COLO829 (cell line): ENCODE results near the gene CLASRP.

Source experiments
- DNase-seq: peaks from one replicate; pipeline ENCODE4 v3.0.0; 2012; ENCODE audit warnings: low spot score

The CLASRP gene

DNA sequence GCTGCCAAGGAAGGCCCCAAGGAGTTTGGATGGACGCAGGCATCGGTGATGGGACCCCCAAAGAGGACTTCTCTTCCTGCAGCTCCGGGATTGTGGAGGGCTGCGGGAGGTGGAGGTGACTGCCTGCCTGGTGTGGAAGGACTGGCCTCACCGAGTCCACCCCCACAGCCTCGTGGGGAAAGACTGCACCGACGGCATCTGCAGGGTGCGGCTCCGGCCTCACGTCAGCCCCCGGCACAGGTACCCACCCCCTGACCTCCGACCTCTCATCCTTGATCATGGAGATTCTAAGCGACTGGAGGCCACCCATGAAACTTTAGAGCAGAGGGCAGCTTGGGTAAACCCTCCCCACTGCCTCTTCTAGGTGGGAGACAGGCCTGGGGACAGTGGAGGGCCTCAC, 16.9 kb upstream of the CLASRP start:
- DNase-seq, result no peak

DNA sequence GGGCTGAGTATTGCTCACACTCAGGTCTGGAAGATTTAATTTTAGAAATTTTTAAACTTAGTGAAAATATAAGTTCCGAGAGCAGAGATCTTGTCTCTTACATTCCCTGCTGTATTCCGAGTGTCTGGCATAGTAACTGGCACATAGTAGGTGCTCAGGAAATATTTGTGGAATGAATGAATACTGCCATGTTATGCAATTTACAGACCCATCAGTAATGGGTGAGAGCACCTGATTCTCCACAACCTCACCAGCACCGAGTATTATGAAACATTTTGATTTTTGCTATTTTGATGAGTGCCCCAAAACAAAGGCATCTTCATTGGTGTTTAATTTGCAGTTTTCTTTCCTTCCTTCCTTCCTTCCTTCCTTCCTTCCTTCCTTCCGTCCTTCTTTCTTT, 15.8 kb upstream of the CLASRP start:
- no peak for DNase-seq

DNA sequence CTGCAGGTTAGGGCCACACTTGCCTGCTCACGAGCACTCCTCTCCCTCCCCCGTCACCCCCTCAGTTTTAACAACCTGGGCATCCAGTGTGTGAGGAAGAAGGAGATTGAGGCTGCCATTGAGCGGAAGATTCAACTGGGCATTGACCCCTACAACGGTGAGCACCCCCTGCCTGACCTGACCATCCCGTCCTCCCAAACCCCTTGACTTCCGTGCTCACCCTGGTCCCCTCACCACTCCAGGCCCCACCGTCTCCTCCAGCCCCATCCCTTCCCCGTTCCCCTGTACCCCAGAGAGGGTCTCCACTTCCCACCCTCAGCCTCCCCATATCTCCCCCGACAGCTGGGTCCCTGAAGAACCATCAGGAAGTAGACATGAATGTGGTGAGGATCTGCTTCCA, 13.6 kb upstream of the CLASRP start:
- DNase-seq, result no peak

DNA sequence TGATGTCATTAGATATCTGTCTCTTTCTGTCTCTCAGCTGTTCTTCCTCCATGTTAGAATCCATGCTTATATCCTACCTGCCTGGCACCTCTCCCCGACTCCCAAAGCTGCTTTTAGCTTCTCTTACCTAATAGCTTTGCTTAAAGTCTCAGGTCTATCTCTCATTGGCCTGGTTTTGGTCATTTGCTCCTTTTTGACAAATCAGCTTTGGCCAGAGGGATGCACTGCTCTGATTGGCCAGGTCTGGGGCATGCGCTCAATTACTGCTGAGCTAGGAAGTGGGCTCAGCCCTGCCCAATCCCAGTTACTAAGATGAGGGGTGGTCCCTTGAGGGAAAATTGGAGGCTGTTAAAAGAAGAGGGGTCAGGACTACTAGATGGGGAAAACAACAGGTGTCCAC, 11.5 kb upstream of the CLASRP start:
- no peak for DNase-seq

DNA sequence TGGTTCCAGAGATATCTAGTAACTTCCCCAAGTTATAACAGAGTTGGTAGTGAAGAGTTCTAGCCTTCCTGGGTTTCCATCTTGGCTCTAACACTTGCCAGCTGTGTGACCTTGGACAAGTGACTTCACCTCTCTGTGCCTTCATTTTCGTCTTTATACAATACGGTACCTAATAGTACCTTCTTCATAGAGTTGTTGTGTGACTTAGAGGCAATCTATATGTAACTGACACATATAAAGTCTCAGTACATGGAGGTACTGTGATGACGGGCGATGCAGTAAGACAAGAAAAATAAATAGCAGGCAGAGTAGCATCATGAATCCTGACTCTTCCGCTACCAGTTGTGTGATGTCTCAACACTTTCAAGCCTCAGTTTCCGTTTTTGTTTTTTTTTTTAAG, 8.0 kb upstream of the CLASRP start:
- DNase-seq, result no peak

DNA sequence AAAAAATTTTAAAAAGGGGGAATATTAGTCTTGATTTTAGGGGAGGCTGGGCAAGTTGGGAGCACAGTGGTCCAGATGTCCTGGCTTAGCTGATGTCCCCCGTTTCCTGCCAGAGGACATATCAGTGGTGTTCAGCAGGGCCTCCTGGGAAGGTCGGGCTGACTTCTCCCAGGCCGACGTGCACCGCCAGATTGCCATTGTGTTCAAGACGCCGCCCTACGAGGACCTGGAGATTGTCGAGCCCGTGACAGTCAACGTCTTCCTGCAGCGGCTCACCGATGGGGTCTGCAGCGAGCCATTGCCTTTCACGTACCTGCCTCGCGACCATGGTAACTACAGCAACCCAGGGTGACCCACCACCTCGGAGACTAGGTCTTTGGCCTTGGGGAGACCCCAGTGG, 6.4 kb upstream of the CLASRP start:
- no peak for DNase-seq

DNA sequence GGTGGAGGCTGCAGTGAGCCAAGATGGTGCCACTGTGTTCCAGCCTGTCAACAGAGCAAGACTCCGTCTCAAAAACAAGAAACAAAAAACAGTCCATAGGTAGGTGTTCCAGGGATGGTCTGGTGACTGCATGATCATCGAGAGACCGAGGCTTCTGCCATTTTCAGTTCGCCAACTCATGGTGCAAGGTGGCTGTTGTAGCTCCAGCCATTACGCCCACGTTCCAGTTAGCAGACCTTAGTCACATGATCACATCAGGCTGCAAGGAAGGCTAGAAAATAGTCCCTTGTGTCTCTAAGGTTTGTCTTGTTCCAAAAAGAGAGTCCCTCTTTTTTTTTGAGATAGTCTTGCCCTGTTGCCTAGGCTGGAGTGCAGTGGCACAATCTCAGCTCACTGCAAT, 3.1 kb upstream of the CLASRP start:
- DNase-seq, result no peak

DNA sequence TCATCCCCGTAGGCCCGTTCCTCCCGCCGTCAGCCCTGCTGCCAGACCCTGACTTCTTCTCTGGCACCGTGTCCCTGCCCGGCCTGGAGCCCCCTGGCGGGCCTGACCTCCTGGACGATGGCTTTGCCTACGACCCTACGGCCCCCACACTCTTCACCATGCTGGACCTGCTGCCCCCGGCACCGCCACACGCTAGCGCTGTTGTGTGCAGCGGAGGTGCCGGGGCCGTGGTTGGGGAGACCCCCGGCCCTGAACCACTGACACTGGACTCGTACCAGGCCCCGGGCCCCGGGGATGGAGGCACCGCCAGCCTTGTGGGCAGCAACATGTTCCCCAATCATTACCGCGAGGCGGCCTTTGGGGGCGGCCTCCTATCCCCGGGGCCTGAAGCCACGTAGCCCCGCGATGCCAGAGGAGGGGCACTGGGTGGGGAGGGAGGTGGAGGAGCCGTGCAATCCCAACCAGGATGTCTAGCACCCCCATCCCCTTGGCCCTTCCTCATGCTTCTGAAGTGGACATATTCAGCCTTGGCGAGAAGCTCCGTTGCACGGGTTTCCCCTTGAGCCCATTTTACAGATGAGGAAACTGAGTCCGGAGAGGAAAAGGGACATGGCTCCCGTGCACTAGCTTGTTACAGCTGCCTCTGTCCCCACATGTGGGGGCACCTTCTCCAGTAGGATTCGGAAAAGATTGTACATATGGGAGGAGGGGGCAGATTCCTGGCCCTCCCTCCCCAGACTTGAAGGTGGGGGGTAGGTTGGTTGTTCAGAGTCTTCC, 1.3 kb upstream of the CLASRP start:
- DNase-seq, result no peak

DNA sequence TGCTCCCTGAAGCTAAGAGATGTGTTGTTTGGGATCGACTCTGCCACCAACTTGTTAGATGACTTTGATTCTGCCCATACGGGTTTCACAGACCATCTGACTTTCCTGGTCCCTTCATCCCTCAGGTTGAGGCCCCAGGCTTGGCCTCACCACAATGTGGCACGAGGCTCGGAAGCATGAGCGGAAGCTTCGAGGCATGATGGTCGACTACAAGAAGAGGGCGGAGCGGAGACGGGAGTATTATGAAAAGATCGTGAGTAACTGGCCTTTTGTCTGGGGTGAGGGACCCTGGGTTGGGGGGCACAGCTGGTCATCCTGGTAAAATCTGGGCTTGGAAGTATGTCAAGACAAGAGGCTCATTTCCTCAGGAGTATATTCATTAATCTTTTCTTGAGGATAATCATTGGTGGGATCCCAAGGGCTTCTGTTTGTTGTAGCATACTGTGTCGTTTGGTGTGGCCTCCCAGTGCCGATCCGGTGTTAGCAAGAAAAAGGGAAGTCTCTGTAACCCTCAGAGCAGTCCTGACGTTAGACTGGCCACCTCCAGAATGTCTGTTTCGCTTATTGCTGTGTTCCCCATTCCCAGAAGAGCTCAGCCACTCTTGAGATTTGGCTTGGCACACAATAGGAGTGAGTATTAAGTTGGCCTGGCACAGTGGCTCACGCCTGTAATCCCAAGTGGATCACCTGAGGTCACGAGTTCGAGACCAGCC, 1.4 kb downstream of the CLASRP start:
- DNase-seq, result no peak

DNA sequence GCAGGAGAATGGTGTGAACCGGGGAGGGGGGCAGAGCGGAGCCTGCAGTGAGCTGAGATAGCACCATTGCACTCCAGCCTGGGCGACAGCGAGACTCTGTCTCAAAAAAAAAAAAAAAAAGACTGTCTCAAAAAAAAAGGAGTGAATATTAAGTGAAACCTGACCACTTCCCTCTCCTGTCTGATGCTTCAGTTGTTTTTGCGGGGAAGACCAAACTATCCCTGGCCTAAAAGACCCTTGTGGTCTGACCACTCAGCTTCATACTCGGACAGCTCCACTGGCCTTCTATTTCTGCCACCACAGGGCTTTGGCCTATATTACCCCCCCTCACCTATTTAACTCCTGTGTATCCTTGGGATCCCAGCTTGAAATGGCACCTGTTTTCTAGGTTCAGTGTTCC, 2.3 kb downstream of the CLASRP start:
- no peak for DNase-seq

DNA sequence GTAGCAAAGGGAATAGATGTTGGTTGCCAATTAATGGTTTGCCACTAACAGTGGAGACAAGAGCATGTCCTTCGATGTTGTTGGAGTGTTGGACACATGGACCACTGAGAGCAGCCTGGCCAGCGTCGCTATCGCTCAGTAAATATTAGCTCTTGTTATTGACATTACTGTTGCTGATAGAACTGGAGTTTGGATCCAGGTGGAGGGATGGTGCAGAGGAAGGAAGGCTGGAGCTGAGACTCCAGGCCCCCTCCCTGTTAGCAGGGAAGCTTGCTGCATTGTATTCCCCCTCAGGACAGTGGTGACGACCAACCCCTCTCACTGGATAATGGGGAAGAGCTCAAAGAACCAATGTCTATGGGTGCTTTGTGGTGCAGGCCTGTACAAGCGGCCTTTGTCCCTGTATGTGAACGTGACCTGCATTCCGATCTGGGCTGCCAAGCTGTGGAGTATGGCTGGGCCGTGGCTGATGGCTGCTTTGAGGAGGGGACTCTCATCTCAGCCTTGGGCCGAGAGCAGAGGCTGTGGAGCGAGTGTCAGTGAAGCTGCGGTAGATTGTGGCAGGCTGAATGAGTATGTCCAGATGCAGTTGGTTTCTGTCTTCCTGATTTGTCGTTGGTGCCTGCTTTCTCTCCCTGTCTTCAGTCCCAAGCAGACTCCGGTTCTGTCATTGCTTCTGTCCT, 7.0 kb downstream of the CLASRP start:
- DNase-seq, result no peak

DNA sequence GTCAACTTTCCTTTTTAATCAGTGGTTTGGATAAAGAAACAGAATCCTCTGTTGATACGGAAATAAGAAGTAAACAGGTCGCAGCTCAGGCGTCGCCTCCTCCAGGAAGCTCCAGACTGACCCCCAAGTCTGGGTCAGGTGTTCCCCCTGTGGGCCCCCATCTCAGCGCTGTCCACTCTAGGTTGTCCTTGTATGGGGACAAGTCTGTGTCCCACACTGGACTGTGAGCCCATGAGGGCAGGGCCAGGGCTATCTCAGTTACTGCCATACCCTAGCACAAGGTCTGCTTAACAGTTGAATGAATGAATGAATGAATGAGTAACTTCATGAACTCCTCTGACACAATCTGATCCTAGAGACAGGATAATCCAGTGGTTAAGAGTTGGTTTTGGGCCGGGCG, 7.5 kb downstream of the CLASRP start:
- no peak for DNase-seq

DNA sequence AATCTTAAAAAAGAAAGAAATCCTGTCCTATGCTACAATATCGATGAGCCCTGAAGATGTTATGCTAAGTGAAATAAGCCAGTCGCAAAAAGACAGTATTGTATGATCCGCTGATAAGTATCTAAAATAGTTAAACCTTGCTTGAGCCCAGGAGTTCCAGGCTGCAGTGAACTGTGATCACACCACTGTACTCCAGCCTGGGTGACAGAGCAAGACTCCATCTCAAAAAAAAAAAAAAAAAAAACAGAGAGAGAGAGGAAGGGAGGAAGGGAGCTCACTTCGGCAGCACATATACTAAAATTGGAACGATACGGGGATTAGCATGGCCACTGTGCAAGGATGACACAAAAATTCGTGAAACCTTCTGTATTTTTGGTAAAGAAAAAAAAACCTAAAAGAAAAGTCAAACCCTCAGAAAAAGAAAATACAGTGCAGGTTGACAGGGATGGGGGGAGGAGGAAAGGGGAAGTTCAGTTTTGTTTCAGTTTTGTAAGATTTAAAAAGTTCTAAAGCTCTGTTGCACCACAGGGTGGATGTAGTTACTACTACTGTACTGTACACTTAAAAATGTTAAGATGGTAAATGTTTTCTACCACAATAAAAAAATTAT, 8.4 kb downstream of the CLASRP start:
- DNase-seq, result no peak

DNA sequence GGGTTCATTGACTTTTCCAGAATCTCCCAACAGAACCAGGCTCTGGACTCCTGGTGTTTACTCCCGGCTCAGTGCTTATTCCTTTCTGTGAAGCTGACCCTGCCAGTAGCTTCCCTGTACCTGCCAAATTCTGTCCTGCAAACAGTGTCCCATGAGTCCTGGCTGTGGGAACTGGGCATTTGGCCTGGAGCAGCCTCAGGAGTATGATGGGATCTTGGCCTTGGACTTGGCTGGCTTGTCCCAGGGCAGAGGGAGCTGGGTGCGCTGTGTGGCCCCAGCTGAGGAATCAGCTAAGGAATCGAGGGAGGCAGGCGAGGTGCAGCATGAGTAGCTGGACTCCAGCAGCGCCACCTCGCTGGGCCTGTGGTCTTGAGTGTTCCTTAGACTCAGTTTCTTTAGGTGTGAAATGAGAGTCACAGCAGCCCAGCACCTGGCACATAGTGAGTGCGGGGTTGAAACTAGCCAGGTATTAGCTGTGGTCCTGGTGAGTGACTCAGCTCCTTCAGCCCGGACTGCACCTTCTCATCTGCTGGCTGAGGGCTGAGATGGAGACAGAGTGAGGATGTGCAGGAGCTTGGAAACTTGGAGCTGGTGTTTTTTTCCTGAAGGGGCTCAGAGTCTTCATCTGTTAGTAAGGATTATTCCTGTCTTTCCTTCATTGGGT, 10.4 kb downstream of the CLASRP start:
- no peak for DNase-seq

DNA sequence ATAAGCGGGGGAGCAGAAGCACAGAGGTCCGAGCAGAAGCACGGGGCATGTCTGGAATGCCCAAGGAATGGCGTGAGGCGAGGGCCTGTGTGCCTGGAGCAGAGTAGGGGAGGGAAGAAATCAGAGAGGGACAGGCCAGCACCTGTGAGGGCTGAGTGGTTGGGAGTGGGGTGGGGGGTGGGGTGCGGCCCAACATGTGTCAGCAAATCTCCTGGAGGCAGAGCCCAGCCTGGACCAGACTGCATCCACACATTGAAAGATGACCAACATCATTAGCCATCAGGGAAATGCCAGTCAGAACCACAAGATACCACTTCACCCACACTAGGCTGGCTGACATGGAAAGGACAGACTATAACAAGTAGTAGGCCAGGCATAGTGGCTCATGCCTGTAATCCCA, 11.2 kb downstream of the CLASRP start:
- DNase-seq, result no peak

DNA sequence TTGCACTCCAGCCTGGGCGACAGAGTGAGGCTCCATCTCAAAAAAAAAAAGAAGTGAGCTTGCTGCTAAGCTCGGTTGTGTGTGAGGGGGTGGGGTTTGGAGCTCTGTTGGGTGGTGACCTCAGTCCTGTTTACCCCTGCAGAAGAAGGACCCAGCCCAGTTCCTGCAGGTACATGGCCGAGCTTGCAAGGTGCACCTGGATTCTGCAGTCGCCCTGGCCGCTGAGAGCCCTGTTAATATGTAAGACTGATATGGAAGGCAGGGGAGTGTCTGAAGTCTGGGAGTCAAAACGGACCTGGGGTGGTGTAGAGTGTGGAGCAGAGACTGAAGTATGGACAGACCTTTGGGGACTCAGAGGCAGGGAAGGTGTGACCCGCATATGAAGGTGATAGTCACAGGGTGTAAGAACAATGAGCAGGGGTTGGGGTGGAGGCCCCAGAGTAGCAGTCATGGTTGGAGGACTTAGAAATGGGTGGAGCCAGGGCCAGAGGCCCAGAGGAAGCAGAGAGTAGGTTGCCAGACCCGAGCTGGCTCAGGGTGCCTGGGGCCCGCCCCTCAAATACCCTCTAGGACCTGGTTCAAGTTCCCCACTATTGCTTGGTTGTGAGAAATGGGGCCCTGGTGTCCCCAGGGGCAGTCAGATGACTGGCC, 13.2 kb downstream of the CLASRP start:
- no peak for DNase-seq

DNA sequence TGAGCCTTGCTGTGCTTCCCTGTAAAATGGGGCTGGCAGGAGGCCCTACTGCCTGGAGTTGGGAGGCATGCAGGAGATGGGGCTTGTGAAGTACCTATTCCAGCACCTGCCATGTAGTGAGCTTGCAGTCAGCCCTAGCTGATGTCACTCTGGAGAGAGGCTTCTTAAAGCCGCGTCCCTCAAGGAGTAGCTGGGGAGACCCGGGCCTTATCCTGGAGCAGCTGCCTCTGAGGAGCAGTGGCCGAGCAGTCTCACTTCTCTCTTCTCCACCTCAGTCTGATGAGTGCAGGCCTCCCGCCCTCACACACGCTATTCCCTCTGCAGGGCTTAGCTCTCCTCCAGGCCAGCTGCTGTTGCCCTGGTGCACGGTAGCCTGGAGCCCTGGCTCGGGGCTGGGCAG, 18.0 kb downstream of the CLASRP start:
- no peak for DNase-seq

DNA sequence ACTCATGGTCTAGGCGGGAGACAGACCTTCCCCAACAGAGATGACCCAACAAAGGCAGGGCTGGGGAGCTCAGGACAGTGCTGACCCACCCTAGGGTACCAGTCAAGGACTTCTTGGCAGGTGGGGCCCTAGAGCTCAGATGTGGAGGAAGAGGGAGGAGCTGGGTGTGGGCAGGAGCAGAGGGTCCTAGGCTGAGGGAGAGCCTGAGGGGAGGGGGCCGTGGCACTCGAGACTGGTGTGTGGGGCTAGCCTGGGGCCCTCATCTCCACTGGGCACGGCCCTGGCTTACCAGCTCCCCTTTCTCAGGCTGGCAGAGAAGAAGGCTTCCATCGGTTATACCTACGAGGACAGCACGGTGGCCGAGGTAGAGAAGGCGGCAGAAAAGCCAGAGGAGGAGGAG, 18.6 kb downstream of the CLASRP start:
- DNase-seq, result no peak

DNA sequence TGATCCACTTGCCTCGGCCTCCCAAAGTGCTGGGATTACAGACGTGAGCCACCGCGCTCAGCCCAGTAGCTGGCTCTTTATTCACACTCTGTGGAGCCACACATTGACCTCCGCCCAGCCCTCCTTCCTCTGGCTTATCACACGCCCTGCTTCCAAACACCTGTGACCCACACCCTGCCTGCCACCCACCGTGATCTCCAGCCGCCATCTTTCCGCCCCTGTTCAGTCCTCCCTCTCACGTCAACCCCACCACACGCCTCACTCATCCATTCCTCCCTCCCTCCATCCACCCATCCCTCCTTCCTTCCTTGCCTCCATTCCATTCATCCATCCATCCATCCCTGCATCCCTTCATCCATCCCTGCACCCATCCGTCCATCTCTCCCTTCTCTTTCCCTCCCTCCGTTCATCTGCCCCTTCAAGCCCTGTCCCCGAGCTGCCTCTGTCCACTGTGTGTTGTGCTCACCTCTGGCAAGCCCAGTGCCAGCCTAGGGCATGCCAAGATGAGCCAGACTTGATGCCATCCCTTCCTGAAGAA, 19.8 kb downstream of the CLASRP start:
- no peak for DNase-seq

DNA sequence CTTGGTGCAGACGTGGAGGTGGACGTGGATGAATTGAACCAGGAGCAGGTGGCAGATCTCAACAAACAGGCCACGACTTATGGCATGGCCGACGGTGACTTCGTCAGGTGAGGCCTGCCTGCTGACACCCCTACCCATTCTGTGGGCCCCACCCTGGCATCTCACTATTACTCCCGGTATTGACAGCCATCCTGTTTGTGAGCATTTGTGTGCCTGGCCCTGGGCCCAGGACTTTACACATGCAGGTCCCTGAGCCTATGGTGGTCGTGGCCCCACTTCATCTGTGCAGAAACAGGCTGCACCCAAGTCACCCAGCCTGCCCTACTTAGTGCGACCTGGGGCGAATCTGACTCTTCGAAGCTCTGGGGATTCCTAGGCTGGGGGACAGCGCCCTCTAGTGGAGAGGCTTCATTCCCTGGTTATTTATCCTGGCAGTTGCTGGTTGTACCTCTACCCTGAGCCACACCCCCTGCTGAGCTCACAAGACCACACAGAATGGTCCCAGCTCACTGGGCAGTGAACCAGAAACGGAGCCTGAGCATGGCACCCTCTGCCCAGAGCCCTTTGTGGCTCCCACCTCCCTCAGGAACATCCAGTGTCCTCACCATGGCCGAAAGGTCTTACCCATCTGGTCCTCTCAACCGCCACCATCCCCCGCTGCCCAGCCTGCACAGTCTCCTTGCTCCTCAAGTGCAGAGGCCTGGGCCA, 20.6 kb downstream of the CLASRP start:
- DNase-seq, result peak; percentile 72

DNA sequence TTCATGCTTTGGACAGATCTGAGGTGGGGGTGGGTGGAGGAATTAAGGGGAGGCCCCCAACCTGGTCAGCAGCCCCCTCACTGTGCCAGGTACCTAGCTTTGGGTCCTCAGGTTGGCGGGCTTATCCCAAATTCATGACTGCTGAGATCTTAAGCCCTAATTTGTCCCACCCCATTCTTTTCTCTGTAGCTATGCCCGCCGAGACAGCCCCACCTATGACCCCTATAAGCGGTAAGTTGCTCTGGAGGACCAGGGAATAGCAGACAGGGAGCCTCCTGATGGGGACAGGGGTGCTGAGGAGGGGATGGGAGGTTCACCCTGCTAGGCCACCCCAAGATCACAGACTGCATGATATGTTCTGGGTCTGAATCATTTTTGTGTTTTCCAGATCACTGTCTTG, 23.1 kb downstream of the CLASRP start:
- DNase-seq, result no peak
